ENCODE results near the gene PNRC1.

PNRC1 gene

GRCh38 chr6:89085409-89086205 lies 5.1 kb downstream of the PNRC1 start:
- Histone ChIP-seq H3K27ac (ENCODE audit: low read depth in 2 of 2, low read length in 2 of 2) (no peak overlapping the region), H3K4me3 (ENCODE audit: low read length in 2 of 2) (no peak overlapping the region)

GRCh38 chr6:89087881-89088280 lies 7.3 kb downstream of the PNRC1 start:
- H3K27ac ChIP-seq (ENCODE audit: low read depth in 2 of 2, low read length in 2 of 2), result no peak overlapping the region
- no peak overlapping the region for H3K9ac ChIP-seq (ENCODE audit: low read depth in 1 of 2, low read length in 2 of 2)
- peaks cover 0 to 6% of the 10 kb centered on the region in 2 donors for H3K4me1 ChIP-seq (ENCODE audit: control insufficient read depth in 2 of 2, insufficient read depth in 2 of 2, low read length in 2 of 2)
- no peaks in the 10 kb centered on the region for H3K27me3 ChIP-seq (ENCODE audit: control insufficient read depth in 2 of 2, insufficient read depth in 2 of 2, low read length in 2 of 2)
- peaks cover 17 to 23% of the 10 kb centered on the region in 2 donors for H3K36me3 ChIP-seq (ENCODE audit: control insufficient read depth in 2 of 2, insufficient read depth in 2 of 2, low read length in 2 of 2)
- no peaks in the 10 kb centered on the region for H3K9me3 ChIP-seq (ENCODE audit: control insufficient read depth in 2 of 2, low read length in 2 of 2)
- H3K4me3 ChIP-seq (ENCODE audit: low read length in 2 of 2), result no peak overlapping the region

More at GRCh38 chr6:89085409-89086205, 5.1 kb downstream of the PNRC1 start:
- peaks cover 17 to 23% of the 10 kb centered on the region in 2 donors for H3K36me3 ChIP-seq (ENCODE audit: control insufficient read depth in 2 of 2, insufficient read depth in 2 of 2, low read length in 2 of 2)
- H3K9me3 ChIP-seq (ENCODE audit: control insufficient read depth in 2 of 2, low read length in 2 of 2), result no peaks in the 10 kb centered on the region
- H3K27me3 ChIP-seq (ENCODE audit: control insufficient read depth in 2 of 2, insufficient read depth in 2 of 2, low read length in 2 of 2), result no peaks in the 10 kb centered on the region
- peaks cover 0 to 10% of the 10 kb centered on the region in 2 donors for H3K4me1 ChIP-seq (ENCODE audit: control insufficient read depth in 2 of 2, insufficient read depth in 2 of 2, low read length in 2 of 2)
- H3K9ac ChIP-seq (ENCODE audit: low read depth in 1 of 2, low read length in 2 of 2), result no peak overlapping the region

- Histone ChIP-seq H3K9ac (ENCODE audit: low read depth in 1 of 2, low read length in 2 of 2) (no peak overlapping the region), H3K4me3 (ENCODE audit: low read length in 2 of 2) (no peak overlapping the region), H3K27me3 (ENCODE audit: control insufficient read depth in 2 of 2, insufficient read depth in 2 of 2, low read length in 2 of 2) (no peaks in the 10 kb centered on the region), H3K9me3 (ENCODE audit: control insufficient read depth in 2 of 2, low read length in 2 of 2) (no peaks in the 10 kb centered on the region), H3K36me3 (ENCODE audit: control insufficient read depth in 2 of 2, insufficient read depth in 2 of 2, low read length in 2 of 2) (no peaks in the 10 kb centered on the region), H3K27ac (ENCODE audit: low read depth in 2 of 2, low read length in 2 of 2) (no peak overlapping the region), H3K4me1 (ENCODE audit: control insufficient read depth in 2 of 2, insufficient read depth in 2 of 2, low read length in 2 of 2) (no peaks in the 10 kb centered on the region)
Observed at GRCh38 chr6:89098461-89098860, 17.9 kb downstream of the PNRC1 start.

- Histone ChIP-seq H3K27me3 (ENCODE audit: control insufficient read depth in 2 of 2, insufficient read depth in 2 of 2, low read length in 2 of 2) (no peaks in the 10 kb centered on the region), H3K27ac (ENCODE audit: low read depth in 2 of 2, low read length in 2 of 2) (no peak overlapping the region), H3K9ac (ENCODE audit: low read depth in 1 of 2, low read length in 2 of 2) (no peak overlapping the region), H3K4me1 (ENCODE audit: control insufficient read depth in 2 of 2, insufficient read depth in 2 of 2, low read length in 2 of 2) (no peaks in the 10 kb centered on the region), H3K4me3 (ENCODE audit: low read length in 2 of 2) (no peak overlapping the region), H3K9me3 (ENCODE audit: control insufficient read depth in 2 of 2, low read length in 2 of 2) (no peaks in the 10 kb centered on the region), H3K36me3 (ENCODE audit: control insufficient read depth in 2 of 2, insufficient read depth in 2 of 2, low read length in 2 of 2) (no peaks in the 10 kb centered on the region)
Observed at GRCh38 chr6:89100114-89100513, 19.6 kb downstream of the PNRC1 start.

DNA sequence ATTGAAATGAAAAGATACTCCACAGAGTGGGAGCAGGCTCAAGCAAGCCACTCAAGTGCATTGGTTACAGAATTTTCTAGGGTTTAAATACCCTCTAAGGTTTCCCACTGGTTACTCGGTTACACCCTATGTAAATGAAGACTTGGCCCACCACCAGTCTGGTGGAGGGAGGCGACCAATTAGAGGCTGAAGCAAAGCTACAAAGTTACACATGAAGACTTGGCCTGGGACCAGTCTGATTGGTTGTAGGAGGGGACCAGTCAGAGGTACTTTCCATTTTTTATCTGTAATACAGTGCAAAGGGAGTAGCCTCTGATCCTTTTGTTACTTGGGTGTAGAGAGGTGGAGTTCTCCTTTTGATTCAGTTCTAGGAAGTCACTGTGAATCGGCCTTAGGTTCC lies 29.7 kb downstream of the PNRC1 start:
- H3K27me3 ChIP-seq (ENCODE audit: control insufficient read depth in 2 of 2, insufficient read depth in 2 of 2, low read length in 2 of 2), result no peaks in the 10 kb centered on the region
- H3K27ac ChIP-seq (ENCODE audit: low read depth in 2 of 2, low read length in 2 of 2), result no peak overlapping the region
- H3K36me3 ChIP-seq (ENCODE audit: control insufficient read depth in 2 of 2, insufficient read depth in 2 of 2, low read length in 2 of 2), result no peaks in the 10 kb centered on the region
- H3K4me1 ChIP-seq (ENCODE audit: control insufficient read depth in 2 of 2, insufficient read depth in 2 of 2, low read length in 2 of 2), result no peaks in the 10 kb centered on the region
- no peak overlapping the region for H3K9ac ChIP-seq (ENCODE audit: low read depth in 1 of 2, low read length in 2 of 2)
- no peak overlapping the region for H3K4me3 ChIP-seq (ENCODE audit: low read length in 2 of 2)
- H3K9me3 ChIP-seq (ENCODE audit: control insufficient read depth in 2 of 2, low read length in 2 of 2), result no peaks in the 10 kb centered on the region

- H3K27me3 ChIP-seq (ENCODE audit: control insufficient read depth in 2 of 2, insufficient read depth in 2 of 2, low read length in 2 of 2), result peaks cover 0 to 2% of the 10 kb centered on the region in 2 donors
- H3K27ac ChIP-seq (ENCODE audit: low read depth in 2 of 2, low read length in 2 of 2), result no peak overlapping the region
- H3K36me3 ChIP-seq (ENCODE audit: control insufficient read depth in 2 of 2, insufficient read depth in 2 of 2, low read length in 2 of 2), result no peaks in the 10 kb centered on the region
- no peak overlapping the region for H3K4me3 ChIP-seq (ENCODE audit: low read length in 2 of 2)
- H3K4me1 ChIP-seq (ENCODE audit: control insufficient read depth in 2 of 2, insufficient read depth in 2 of 2, low read length in 2 of 2), result peaks cover 2% of the 10 kb centered on the region in 2 donors
- H3K9ac ChIP-seq (ENCODE audit: low read depth in 1 of 2, low read length in 2 of 2), result no peak overlapping the region
- no peaks in the 10 kb centered on the region for H3K9me3 ChIP-seq (ENCODE audit: control insufficient read depth in 2 of 2, low read length in 2 of 2)
Observed at GRCh38 chr6:89111933-89112332, 31.4 kb downstream of the PNRC1 start.

DNA sequence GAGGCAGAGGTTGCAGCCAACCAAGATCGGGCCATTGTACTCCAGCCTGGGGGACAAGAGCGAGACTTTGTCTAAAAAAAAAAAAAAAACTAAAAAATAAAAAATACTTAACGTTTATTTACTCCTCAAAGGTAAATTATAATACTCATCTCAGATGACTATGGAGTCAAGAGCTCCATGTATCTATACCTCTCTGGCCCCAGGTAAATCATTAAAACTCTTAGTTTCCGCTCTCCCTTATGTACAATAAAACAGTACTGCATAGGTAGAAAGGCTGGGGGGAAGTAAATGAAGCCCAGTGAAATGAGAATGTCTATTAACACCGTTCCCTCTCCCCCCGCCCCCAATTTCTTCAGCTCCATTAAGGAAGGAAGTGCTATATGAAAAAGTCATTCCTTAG lies 36.2 kb downstream of the PNRC1 start:
- Histone ChIP-seq H3K27me3 (ENCODE audit: control insufficient read depth in 2 of 2, insufficient read depth in 2 of 2, low read length in 2 of 2) (peaks cover 0 to 3% of the 10 kb centered on the region in 2 donors), H3K9me3 (ENCODE audit: control insufficient read depth in 2 of 2, low read length in 2 of 2) (no peaks in the 10 kb centered on the region), H3K4me1 (ENCODE audit: control insufficient read depth in 2 of 2, insufficient read depth in 2 of 2, low read length in 2 of 2) (peaks cover 5 to 7% of the 10 kb centered on the region in 2 donors), H3K36me3 (ENCODE audit: control insufficient read depth in 2 of 2, insufficient read depth in 2 of 2, low read length in 2 of 2) (no peaks in the 10 kb centered on the region), H3K4me3 (ENCODE audit: low read length in 2 of 2) (peak overlapping the region in 1 of 2 donors; percentile 73), H3K27ac (ENCODE audit: low read depth in 2 of 2, low read length in 2 of 2) (no peak overlapping the region), H3K9ac (ENCODE audit: low read depth in 1 of 2, low read length in 2 of 2) (no peak overlapping the region)

- no peaks in the 10 kb centered on the region for H3K36me3 ChIP-seq (ENCODE audit: control insufficient read depth in 2 of 2, insufficient read depth in 2 of 2, low read length in 2 of 2)
- peaks cover 0 to 3% of the 10 kb centered on the region in 2 donors for H3K27me3 ChIP-seq (ENCODE audit: control insufficient read depth in 2 of 2, insufficient read depth in 2 of 2, low read length in 2 of 2)
- H3K27ac ChIP-seq (ENCODE audit: low read depth in 2 of 2, low read length in 2 of 2), result no peak within 1 kb of the TSS
- peaks cover 5 to 7% of the 10 kb centered on the region in 2 donors for H3K4me1 ChIP-seq (ENCODE audit: control insufficient read depth in 2 of 2, insufficient read depth in 2 of 2, low read length in 2 of 2)
- H3K9me3 ChIP-seq (ENCODE audit: control insufficient read depth in 2 of 2, low read length in 2 of 2), result no peaks in the 10 kb centered on the region
- H3K9ac ChIP-seq (ENCODE audit: low read depth in 1 of 2, low read length in 2 of 2), result peak within 1 kb of the TSS; percentile 47 to 48
- H3K4me3 ChIP-seq (ENCODE audit: low read length in 2 of 2), result peak within 1 kb of the TSS; percentile 61 to 73
Observed at GRCh38 chr6:89117211-89118108, 36.9 kb downstream of the PNRC1 start, which contains the start of gene SRSF12. Gene SRSF12, minus strand, starts transcription at chr6:89118071. Its CDS starts 184 bp downstream, at chr6:89117887.

DNA sequence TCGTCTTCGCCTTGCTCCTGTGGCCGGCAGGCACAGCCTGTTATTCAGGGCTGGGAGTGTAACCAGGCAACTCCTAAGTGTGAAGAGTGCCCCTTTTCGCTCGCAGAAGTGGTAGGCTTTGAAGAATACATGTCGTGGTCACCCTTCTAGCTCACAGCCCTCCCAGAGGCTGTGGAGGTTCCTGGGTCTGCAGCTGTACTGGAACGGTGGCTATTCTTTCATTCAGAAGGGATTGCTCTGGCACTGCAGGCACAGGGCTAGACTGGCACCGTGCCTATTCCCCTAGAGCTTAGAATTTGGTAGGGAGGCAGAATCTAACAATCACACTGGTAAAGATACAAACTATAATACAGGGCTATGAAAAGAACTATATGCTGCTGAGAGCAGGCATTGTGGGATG lies 38.4 kb downstream of the PNRC1 start:
- H3K27me3 ChIP-seq (ENCODE audit: control insufficient read depth in 2 of 2, insufficient read depth in 2 of 2, low read length in 2 of 2), result peaks cover 0 to 3% of the 10 kb centered on the region in 2 donors
- no peak overlapping the region for H3K27ac ChIP-seq (ENCODE audit: low read depth in 2 of 2, low read length in 2 of 2)
- no peaks in the 10 kb centered on the region for H3K9me3 ChIP-seq (ENCODE audit: control insufficient read depth in 2 of 2, low read length in 2 of 2)
- no peaks in the 10 kb centered on the region for H3K36me3 ChIP-seq (ENCODE audit: control insufficient read depth in 2 of 2, insufficient read depth in 2 of 2, low read length in 2 of 2)
- H3K4me1 ChIP-seq (ENCODE audit: control insufficient read depth in 2 of 2, insufficient read depth in 2 of 2, low read length in 2 of 2), result peaks cover 5 to 7% of the 10 kb centered on the region in 2 donors
- H3K9ac ChIP-seq (ENCODE audit: low read depth in 1 of 2, low read length in 2 of 2), result no peak overlapping the region
- no peak overlapping the region for H3K4me3 ChIP-seq (ENCODE audit: low read length in 2 of 2)

- Histone ChIP-seq H3K27me3 (ENCODE audit: control insufficient read depth in 2 of 2, insufficient read depth in 2 of 2, low read length in 2 of 2) (peaks cover 0 to 3% of the 10 kb centered on the region in 2 donors), H3K36me3 (ENCODE audit: control insufficient read depth in 2 of 2, insufficient read depth in 2 of 2, low read length in 2 of 2) (no peaks in the 10 kb centered on the region), H3K4me3 (ENCODE audit: low read length in 2 of 2) (no peak overlapping the region), H3K27ac (ENCODE audit: low read depth in 2 of 2, low read length in 2 of 2) (no peak overlapping the region), H3K9me3 (ENCODE audit: control insufficient read depth in 2 of 2, low read length in 2 of 2) (no peaks in the 10 kb centered on the region), H3K9ac (ENCODE audit: low read depth in 1 of 2, low read length in 2 of 2) (no peak overlapping the region), H3K4me1 (ENCODE audit: control insufficient read depth in 2 of 2, insufficient read depth in 2 of 2, low read length in 2 of 2) (peaks cover 5 to 7% of the 10 kb centered on the region in 2 donors)
Observed at GRCh38 chr6:89120371-89120770, 39.8 kb downstream of the PNRC1 start.

Data from mucosa of rectum (tissue), 2 donors.